ENCODE data around the gene RGS17.
"Not testable (repeated sequence)": the region's sequence is repeated elsewhere in the genome, so short reads cannot be mapped to it uniquely, and the experiment has no call there.

RGS17 gene

DNA sequence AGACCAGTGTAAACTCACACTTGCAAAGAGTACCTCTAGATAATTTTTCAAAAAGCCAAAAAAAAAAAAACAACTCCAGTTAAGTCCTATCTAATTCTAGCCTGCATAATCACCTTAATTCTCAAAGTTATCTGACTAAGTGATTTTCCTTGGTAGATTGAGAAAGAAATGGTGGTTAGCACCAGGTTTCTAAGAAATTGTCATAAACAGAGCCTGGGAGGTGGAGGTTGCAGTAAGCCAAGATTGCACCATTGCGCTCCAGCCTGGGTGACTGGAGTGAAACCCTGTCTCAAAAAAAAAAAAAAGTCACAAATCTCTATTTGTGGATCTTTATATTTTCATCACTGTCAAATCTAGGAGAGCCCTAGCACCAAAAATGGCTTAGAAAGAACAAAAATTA lies 157.2 kb downstream of the RGS17 start:
- DNase-seq (ENCODE audit: low spot score), result no peak
- no peak overlapping the region for H2BK12ac ChIP-seq (ENCODE audit: low read length)
- no peak overlapping the region for H4K8ac ChIP-seq (ENCODE audit: low read depth, low read length)
- H3K4me2 ChIP-seq (ENCODE audit: insufficient read depth, low read length, poor library complexity, severe bottlenecking), result no peak overlapping the region
- no peak overlapping the region for H2AFZ ChIP-seq (ENCODE audit: low read length)
- H3K36me3 ChIP-seq (replicated peaks in 1 of 2; ENCODE audit: control insufficient read depth in 2 of 2, insufficient read depth in 2 of 2, low read length in 2 of 2), result peaks cover 19 to 98% of the 10 kb centered on the region in 2 donors
- H2BK15ac ChIP-seq (ENCODE audit: low read length), result no peak overlapping the region
- H3K18ac ChIP-seq (ENCODE audit: low read length), result no peak overlapping the region
- no peak overlapping the region for H3K27ac ChIP-seq (replicated peaks; ENCODE audit: low read length)
- no peak overlapping the region for H3K14ac ChIP-seq (ENCODE audit: low read length)
- H3K9me3 ChIP-seq (replicated peaks in 1 of 2; ENCODE audit: control insufficient read depth in 2 of 2, insufficient read depth in 1 of 2, low read depth in 1 of 2, low read length in 2 of 2), result peaks cover 2 to 42% of the 10 kb centered on the region in 2 donors
- no peak overlapping the region for H3K4ac ChIP-seq (ENCODE audit: low read length)
- H3K4me1 ChIP-seq (ENCODE audit: control insufficient read depth in 2 of 2, insufficient read depth in 1 of 2, low read depth in 1 of 2, low read length in 2 of 2), result peaks cover 8 to 17% of the 10 kb centered on the region in 2 donors
- H2BK120ac ChIP-seq (ENCODE audit: low read depth, low read length), result no peak overlapping the region
- no peak overlapping the region for H2BK5ac ChIP-seq (ENCODE audit: low read length)
- H3K79me1 ChIP-seq (ENCODE audit: low read depth, low read length), result peaks cover 1% of the 10 kb centered on the region
- H3K23ac ChIP-seq (ENCODE audit: low read depth, low read length, poor library complexity), result no peak overlapping the region
- no peak overlapping the region for H3K4me3 ChIP-seq (ENCODE audit: low read length in 2 of 2)
- no peak overlapping the region for H4K91ac ChIP-seq (ENCODE audit: low read depth, low read length, poor library complexity)
- H2AK5ac ChIP-seq (ENCODE audit: low read depth, low read length), result no peak overlapping the region
- no peak overlapping the region for H3K9ac ChIP-seq (ENCODE audit: low read depth, low read length, poor library complexity)
- no peaks in the 10 kb centered on the region for H3K27me3 ChIP-seq (ENCODE audit: control insufficient read depth in 3 of 3, insufficient read depth in 3 of 3, low read depth in 1 of 3, low read length in 3 of 3)
- no CpG with 5 or more reads among the region's 1 CpG for WGBS, 2 donors (ENCODE audit: extremely low coverage in 2 of 2, insufficient read length in 2 of 2, insufficient replicate concordance in 1 of 2)

DNA sequence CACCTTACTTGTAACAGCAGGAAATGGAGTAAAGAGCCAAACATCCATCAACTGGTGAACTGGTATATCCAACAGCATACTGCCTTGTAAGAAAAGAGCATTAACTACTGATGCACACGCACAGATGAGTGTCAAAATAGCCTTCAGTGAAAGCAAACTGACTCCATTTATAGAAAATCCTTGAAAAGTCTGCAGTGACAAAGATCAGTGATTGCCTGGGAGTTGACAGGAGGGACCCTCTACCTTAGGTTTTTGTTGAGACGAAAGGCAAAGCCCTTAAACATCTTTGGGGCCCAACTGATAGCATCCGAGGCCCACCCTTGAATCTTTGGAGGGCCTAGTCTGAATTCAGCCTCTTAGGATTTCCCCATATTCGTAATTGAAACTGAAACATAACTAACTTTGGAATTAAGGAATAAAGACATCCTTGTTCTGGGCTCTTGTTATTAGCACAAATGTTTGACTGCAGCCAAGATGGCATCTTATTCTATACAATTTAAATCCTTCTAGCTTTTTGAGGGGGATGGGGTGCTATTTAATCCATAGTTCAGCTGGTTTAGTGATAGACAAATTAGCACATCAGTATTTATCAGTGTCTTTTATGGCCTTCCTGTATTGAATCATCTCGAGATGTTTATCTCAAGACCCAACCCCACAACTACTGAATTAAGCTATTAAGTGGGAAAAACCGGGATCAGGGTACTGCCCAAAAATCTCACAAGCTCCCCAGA lies 161.2 kb downstream of the RGS17 start:
- Histone ChIP-seq H3K18ac (ENCODE audit: low read length) (no peak overlapping the region), H3K23ac (ENCODE audit: low read depth, low read length, poor library complexity) (no peak overlapping the region), H3K4me3 (ENCODE audit: low read length in 2 of 2) (no peak overlapping the region), H4K91ac (ENCODE audit: low read depth, low read length, poor library complexity) (no peak overlapping the region), H2AFZ (ENCODE audit: low read length) (no peak overlapping the region), H4K8ac (ENCODE audit: low read depth, low read length) (no peak overlapping the region), H3K4ac (ENCODE audit: low read length) (no peak overlapping the region), H3K27ac (replicated peaks; ENCODE audit: low read length) (no peak overlapping the region), H3K36me3 (replicated peaks in 1 of 2; ENCODE audit: control insufficient read depth in 2 of 2, insufficient read depth in 2 of 2, low read length in 2 of 2) (peaks cover 15 to 58% of the 10 kb centered on the region in 2 donors), H3K4me1 (ENCODE audit: control insufficient read depth in 2 of 2, insufficient read depth in 1 of 2, low read depth in 1 of 2, low read length in 2 of 2) (no peaks in the 10 kb centered on the region), H3K4me2 (ENCODE audit: insufficient read depth, low read length, poor library complexity, severe bottlenecking) (no peak overlapping the region), H2AK5ac (ENCODE audit: low read depth, low read length) (no peak overlapping the region), H3K9ac (ENCODE audit: low read depth, low read length, poor library complexity) (no peak overlapping the region), H2BK5ac (ENCODE audit: low read length) (no peak overlapping the region), H2BK15ac (ENCODE audit: low read length) (no peak overlapping the region), H2BK120ac (ENCODE audit: low read depth, low read length) (no peak overlapping the region), H3K27me3 (ENCODE audit: control insufficient read depth in 3 of 3, insufficient read depth in 3 of 3, low read depth in 1 of 3, low read length in 3 of 3) (no peaks in the 10 kb centered on the region), H2BK12ac (ENCODE audit: low read length) (no peak overlapping the region), H3K14ac (ENCODE audit: low read length) (no peak overlapping the region), H3K9me3 (replicated peaks in 1 of 2; ENCODE audit: control insufficient read depth in 2 of 2, insufficient read depth in 1 of 2, low read depth in 1 of 2, low read length in 2 of 2) (peaks cover 2 to 39% of the 10 kb centered on the region in 2 donors), H3K79me1 (ENCODE audit: low read depth, low read length) (peaks cover 1% of the 10 kb centered on the region)
- no CpG with 5 or more reads among the region's 6 CpGs for WGBS, 2 donors (ENCODE audit: extremely low coverage in 2 of 2, insufficient read length in 2 of 2, insufficient replicate concordance in 1 of 2)
- DNase-seq (ENCODE audit: low spot score), result no peak

DNA sequence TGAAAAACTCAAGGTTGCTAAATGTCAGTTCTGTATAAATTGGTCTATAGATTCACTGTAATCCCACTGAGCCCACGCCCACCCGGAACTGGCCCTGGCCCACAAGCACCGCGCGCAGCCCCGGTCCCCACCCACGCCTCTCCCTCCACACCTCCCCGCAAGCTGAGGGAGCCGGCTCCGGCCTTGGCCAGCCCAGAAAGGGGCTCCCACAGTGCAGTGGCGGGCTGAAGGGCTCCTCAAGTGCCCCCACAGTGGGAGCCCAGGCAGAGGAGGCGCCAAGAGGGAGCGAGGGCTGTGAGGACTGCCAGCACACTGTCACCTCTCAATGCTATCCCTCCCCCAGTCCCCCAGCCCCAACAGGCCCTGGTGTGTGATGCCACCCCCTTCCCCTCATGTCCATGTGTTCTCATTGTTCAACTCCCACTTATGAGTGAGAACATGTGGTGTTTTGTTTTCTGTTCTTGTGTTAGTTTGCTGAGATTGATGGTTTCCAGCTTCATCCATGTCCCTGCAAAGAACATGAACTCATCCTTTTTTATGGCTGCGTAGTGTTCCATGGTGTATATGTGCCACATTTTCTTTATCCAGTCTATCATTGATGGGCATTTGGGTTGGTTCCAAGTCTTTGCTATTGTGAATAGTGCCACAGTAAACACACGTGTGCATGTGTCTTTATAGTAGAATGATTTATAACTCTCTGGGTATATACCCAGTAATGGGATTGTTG lies 164.8 kb downstream of the RGS17 start:
- Histone ChIP-seq H3K36me3 (replicated peaks in 1 of 2; ENCODE audit: control insufficient read depth in 2 of 2, insufficient read depth in 2 of 2, low read length in 2 of 2) (peaks cover 7 to 23% of the 10 kb centered on the region in 2 donors), H3K9me3 (replicated peaks in 1 of 2; ENCODE audit: control insufficient read depth in 2 of 2, insufficient read depth in 1 of 2, low read depth in 1 of 2, low read length in 2 of 2) (peaks cover 2 to 17% of the 10 kb centered on the region in 2 donors)
- H4K91ac ChIP-seq (ENCODE audit: low read depth, low read length, poor library complexity); H3K14ac ChIP-seq (ENCODE audit: low read length); H3K4me1 ChIP-seq (ENCODE audit: control insufficient read depth in 2 of 2, insufficient read depth in 1 of 2, low read depth in 1 of 2, low read length in 2 of 2); DNase-seq (ENCODE audit: low spot score); H4K8ac ChIP-seq (ENCODE audit: low read depth, low read length); H2BK5ac ChIP-seq (ENCODE audit: low read length); H2AFZ ChIP-seq (ENCODE audit: low read length); H2AK5ac ChIP-seq (ENCODE audit: low read depth, low read length); H3K4me3 ChIP-seq (ENCODE audit: low read length in 2 of 2); H3K27me3 ChIP-seq (ENCODE audit: control insufficient read depth in 3 of 3, insufficient read depth in 3 of 3, low read depth in 1 of 3, low read length in 3 of 3); H3K18ac ChIP-seq (ENCODE audit: low read length); H3K27ac ChIP-seq (replicated peaks; ENCODE audit: low read length); H2BK15ac ChIP-seq (ENCODE audit: low read length); H3K4ac ChIP-seq (ENCODE audit: low read length); H2BK12ac ChIP-seq (ENCODE audit: low read length); H3K4me2 ChIP-seq (ENCODE audit: insufficient read depth, low read length, poor library complexity, severe bottlenecking); H3K23ac ChIP-seq (ENCODE audit: low read depth, low read length, poor library complexity); H2BK120ac ChIP-seq (ENCODE audit: low read depth, low read length); H3K79me1 ChIP-seq (ENCODE audit: low read depth, low read length); H3K9ac ChIP-seq (ENCODE audit: low read depth, low read length, poor library complexity): not testable (repeated sequence)
- WGBS, 2 donors (ENCODE audit: extremely low coverage in 2 of 2, insufficient read length in 2 of 2, insufficient replicate concordance in 1 of 2), result no CpG with 5 or more reads among the region's 15 CpGs

DNA sequence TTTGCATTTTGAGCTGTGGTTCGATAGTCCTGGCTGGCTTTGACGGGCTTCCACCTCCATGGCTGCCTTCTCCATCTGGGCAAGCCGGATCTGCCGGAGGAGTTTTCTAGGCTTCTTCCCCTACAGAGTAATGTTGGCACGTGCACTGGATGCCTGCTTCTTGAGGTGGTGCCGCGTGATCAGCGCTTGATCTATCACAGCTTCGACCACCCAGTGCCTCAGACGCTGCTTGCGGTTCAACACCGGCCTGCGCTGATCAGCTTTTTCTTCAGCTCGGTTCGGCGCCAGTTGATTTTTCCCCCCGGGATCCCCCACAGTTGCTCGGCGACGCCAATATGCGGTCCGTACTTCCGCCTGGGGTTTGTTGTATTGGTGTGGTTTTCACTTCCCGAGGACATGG lies 171.7 kb downstream of the RGS17 start:
- H3K79me1 ChIP-seq (ENCODE audit: low read depth, low read length), result no peaks in the 10 kb centered on the region
- no peak overlapping the region for H2AFZ ChIP-seq (ENCODE audit: low read length)
- H3K4me3 ChIP-seq (ENCODE audit: low read length in 2 of 2), result no peak overlapping the region
- H2BK120ac ChIP-seq (ENCODE audit: low read depth, low read length), result no peak overlapping the region
- no peak overlapping the region for H3K9ac ChIP-seq (ENCODE audit: low read depth, low read length, poor library complexity)
- no peak for DNase-seq (ENCODE audit: low spot score)
- no peaks in the 10 kb centered on the region for H3K4me1 ChIP-seq (ENCODE audit: control insufficient read depth in 2 of 2, insufficient read depth in 1 of 2, low read depth in 1 of 2, low read length in 2 of 2)
- H3K23ac ChIP-seq (ENCODE audit: low read depth, low read length, poor library complexity), result no peak overlapping the region
- no peak overlapping the region for H4K91ac ChIP-seq (ENCODE audit: low read depth, low read length, poor library complexity)
- H3K14ac ChIP-seq (ENCODE audit: low read length), result no peak overlapping the region
- no peak overlapping the region for H4K8ac ChIP-seq (ENCODE audit: low read depth, low read length)
- no peak overlapping the region for H3K18ac ChIP-seq (ENCODE audit: low read length)
- H2BK15ac ChIP-seq (ENCODE audit: low read length), result no peak overlapping the region
- no CpG with 5 or more reads among the region's 24 CpGs for WGBS, 2 donors (ENCODE audit: extremely low coverage in 2 of 2, insufficient read length in 2 of 2, insufficient replicate concordance in 1 of 2)
- no peak overlapping the region for H3K4me2 ChIP-seq (ENCODE audit: insufficient read depth, low read length, poor library complexity, severe bottlenecking)
- no peaks in the 10 kb centered on the region for H3K9me3 ChIP-seq (replicated peaks in 1 of 2; ENCODE audit: control insufficient read depth in 2 of 2, insufficient read depth in 1 of 2, low read depth in 1 of 2, low read length in 2 of 2)
- no peak overlapping the region for H2BK5ac ChIP-seq (ENCODE audit: low read length)
- H3K4ac ChIP-seq (ENCODE audit: low read length), result no peak overlapping the region
- no peaks in the 10 kb centered on the region for H3K36me3 ChIP-seq (replicated peaks in 1 of 2; ENCODE audit: control insufficient read depth in 2 of 2, insufficient read depth in 2 of 2, low read length in 2 of 2)
- no peak overlapping the region for H3K27ac ChIP-seq (replicated peaks; ENCODE audit: low read length)
- no peak overlapping the region for H2AK5ac ChIP-seq (ENCODE audit: low read depth, low read length)
- no peak overlapping the region for H2BK12ac ChIP-seq (ENCODE audit: low read length)
- no peaks in the 10 kb centered on the region for H3K27me3 ChIP-seq (ENCODE audit: control insufficient read depth in 3 of 3, insufficient read depth in 3 of 3, low read depth in 1 of 3, low read length in 3 of 3)

Measured in neuronal stem cell (in vitro differentiated cells).